ENCODE results near the gene SLC35F3. TPM values are rescaled to one million over a fixed set of nuclear protein-coding genes. Genes with fewer than 3 reads are reported as not detected.
"Not testable (repeated sequence)": the region's sequence is repeated elsewhere in the genome, so short reads cannot be mapped to it uniquely, and the experiment has no call there.

The SLC35F3 gene
- total RNA-seq, 1 experiment from 2014 or later: 22.7 TPM

DNA sequence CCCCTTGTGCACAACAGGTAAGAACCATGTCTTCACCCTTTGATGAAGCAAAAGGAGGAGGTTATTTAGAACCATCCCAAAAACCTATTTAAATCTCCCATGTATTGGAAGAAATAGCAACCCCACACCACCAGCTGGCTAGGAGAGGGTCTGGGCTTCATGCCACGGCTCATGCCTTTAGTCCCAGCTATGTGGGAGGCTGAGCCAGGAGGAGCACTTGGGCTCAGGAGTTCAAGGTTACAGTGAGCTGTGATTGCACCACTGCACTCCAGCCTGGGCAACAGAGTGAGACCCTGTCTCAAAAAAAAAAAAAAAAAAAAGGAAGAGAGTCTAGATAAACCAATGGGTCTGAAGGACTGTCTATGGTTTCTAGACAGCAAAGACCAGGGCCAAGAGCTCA is 270.9 kb downstream of the SLC35F3 start:
- no peak for TF ChIP-seq EZH2 (IDR thresholded peaks at IDR 0.05; ENCODE audit: borderline replicate concordance, low read depth, low read length, poor library complexity, severe bottlenecking)
- no peak for TF ChIP-seq CTCF (conservative IDR thresholded peaks at IDR 0.05; ENCODE audit: low read depth, low read length)
- H3K9me3 ChIP-seq (ENCODE audit: low read depth, low read length, poor library complexity, severe bottlenecking): no peaks in the 10 kb centered on the region
- POLR2A ChIA-PET (ENCODE audit: low non-redundant PET): no interaction called here
- no peak overlapping the region for H3K4me3 ChIP-seq (ENCODE audit: low read depth, low read length, poor library complexity, severe bottlenecking)
- CTCF ChIA-PET: interaction anchor here (0.6 kb wide), 1 partner anchor 50 kb away, joined by 4 read pairs; no protein-coding TSS in a partner anchor
- H3K36me3 ChIP-seq (ENCODE audit: insufficient read depth, low read length, poor library complexity, severe bottlenecking): no peaks in the 10 kb centered on the region
- BruUV-seq (replicated peaks): no TSS peak
- peaks cover 5% of the 10 kb centered on the region for H3K27me3 ChIP-seq (replicated peaks; ENCODE audit: insufficient read depth, low read depth, low read length, poor library complexity)
- intact Hi-C loops (cut with micrococcal nuclease; ENCODE audit: unreplicated experiment): no loop called here
- H3K4me1 ChIP-seq (ENCODE audit: insufficient read depth, low read length, poor library complexity, severe bottlenecking): no peaks in the 10 kb centered on the region
- DNase-seq (ENCODE audit: low spot score): no peak
- H3K27ac ChIP-seq (ENCODE audit: low read depth, low read length, poor library complexity, severe bottlenecking): no peak overlapping the region

GRCh38 chr1:234176000-234176399 is 271.5 kb downstream of the SLC35F3 start:
- POLR2A ChIA-PET (ENCODE audit: low non-redundant PET): no interaction called here
- no peak for DNase-seq (ENCODE audit: low spot score)
- Histone ChIP-seq H3K9me3 (ENCODE audit: low read depth, low read length, poor library complexity, severe bottlenecking) (no peaks in the 10 kb centered on the region), H3K4me3 (ENCODE audit: low read depth, low read length, poor library complexity, severe bottlenecking) (no peak overlapping the region), H3K36me3 (ENCODE audit: insufficient read depth, low read length, poor library complexity, severe bottlenecking) (no peaks in the 10 kb centered on the region), H3K4me1 (ENCODE audit: insufficient read depth, low read length, poor library complexity, severe bottlenecking) (no peaks in the 10 kb centered on the region), H3K27ac (ENCODE audit: low read depth, low read length, poor library complexity, severe bottlenecking) (no peak overlapping the region), H3K27me3 (replicated peaks; ENCODE audit: insufficient read depth, low read depth, low read length, poor library complexity) (peaks cover 7% of the 10 kb centered on the region)
- TF ChIP-seq CTCF (conservative IDR thresholded peaks at IDR 0.05; ENCODE audit: low read depth, low read length) (no peak), EZH2 (IDR thresholded peaks at IDR 0.05; ENCODE audit: borderline replicate concordance, low read depth, low read length, poor library complexity, severe bottlenecking) (no peak)
- intact Hi-C loops (cut with micrococcal nuclease; ENCODE audit: unreplicated experiment): no loop called here
- no TSS peak for BruUV-seq (replicated peaks)
- CTCF ChIA-PET: interaction anchor here (0.6 kb wide), 1 partner anchor 50 kb away, joined by 4 read pairs; no protein-coding TSS in a partner anchor

- H3K4me3 ChIP-seq (ENCODE audit: low read depth, low read length, poor library complexity, severe bottlenecking); DNase-seq (ENCODE audit: low spot score); H3K4me1 ChIP-seq (ENCODE audit: insufficient read depth, low read length, poor library complexity, severe bottlenecking); H3K9me3 ChIP-seq (ENCODE audit: low read depth, low read length, poor library complexity, severe bottlenecking); H3K27me3 ChIP-seq (replicated peaks; ENCODE audit: insufficient read depth, low read depth, low read length, poor library complexity); CTCF ChIA-PET; H3K27ac ChIP-seq (ENCODE audit: low read depth, low read length, poor library complexity, severe bottlenecking); H3K36me3 ChIP-seq (ENCODE audit: insufficient read depth, low read length, poor library complexity, severe bottlenecking); POLR2A ChIA-PET (ENCODE audit: low non-redundant PET); intact Hi-C loops (cut with micrococcal nuclease; ENCODE audit: unreplicated experiment); BruUV-seq (replicated peaks): not testable (repeated sequence)
Measured at GRCh38 chr1:234176847-234177246, 272.4 kb downstream of the SLC35F3 start.

- intact Hi-C loops (cut with micrococcal nuclease; ENCODE audit: unreplicated experiment): no loop called here
- ChIA-PET CTCF (no interaction called here), POLR2A (ENCODE audit: low non-redundant PET) (interaction anchor here (0.5 kb wide), 1 partner anchor 1342 kb away, joined by 3 read pairs; no protein-coding TSS in a partner anchor)
- Histone ChIP-seq H3K36me3 (ENCODE audit: insufficient read depth, low read length, poor library complexity, severe bottlenecking) (no peaks in the 10 kb centered on the region), H3K9me3 (ENCODE audit: low read depth, low read length, poor library complexity, severe bottlenecking) (no peaks in the 10 kb centered on the region), H3K27ac (ENCODE audit: low read depth, low read length, poor library complexity, severe bottlenecking) (no peak overlapping the region), H3K27me3 (replicated peaks; ENCODE audit: insufficient read depth, low read depth, low read length, poor library complexity) (peaks cover 1% of the 10 kb centered on the region), H3K4me3 (ENCODE audit: low read depth, low read length, poor library complexity, severe bottlenecking) (no peak overlapping the region), H3K4me1 (ENCODE audit: insufficient read depth, low read length, poor library complexity, severe bottlenecking) (no peaks in the 10 kb centered on the region)
- no TSS peak for BruUV-seq (replicated peaks)
- TF ChIP-seq CTCF (conservative IDR thresholded peaks at IDR 0.05; ENCODE audit: low read depth, low read length) (no peak), EZH2 (IDR thresholded peaks at IDR 0.05; ENCODE audit: borderline replicate concordance, low read depth, low read length, poor library complexity, severe bottlenecking) (no peak)
- DNase-seq (ENCODE audit: low spot score): no peak
Measured at GRCh38 chr1:234185438-234185837, 281.0 kb downstream of the SLC35F3 start.
